Limb (tissue), 2 donors: Measurements from ENCODE around the gene NRG3.

ENCODE experiments used
- DNase-seq, 2 donors: peaks; one replicate each; pipeline ENCODE4 v3.0.0-alpha.2; 2016; ENCODE audit errors: extremely low spot score in 2 of 2

Gene NRG3

GRCh38 chr10:82383350-82383749, 508.4 kb downstream of the NRG3 start:
- DNase-seq: no peak

- DNase-seq: no peak
These were observed 516.1 kb downstream of the NRG3 start for GRCh38 chr10:82390866-82391658.

- no peak for DNase-seq
These were observed 517.0 kb downstream of the NRG3 start for GRCh38 chr10:82391971-82392370.

GRCh38 chr10:82392533-82392932, 517.5 kb downstream of the NRG3 start:
- DNase-seq: no peak

GRCh38 chr10:82394122-82394521, 519.1 kb downstream of the NRG3 start:
- DNase-seq: no peak

GRCh38 chr10:82394987-82395386, 520.0 kb downstream of the NRG3 start:
- DNase-seq: no peak

- DNase-seq: no peak
These were observed 521.9 kb downstream of the NRG3 start for GRCh38 chr10:82396886-82397285.

GRCh38 chr10:82397854-82398253, 522.9 kb downstream of the NRG3 start:
- DNase-seq: no peak

GRCh38 chr10:82399850-82400249, 524.9 kb downstream of the NRG3 start:
- no peak for DNase-seq

GRCh38 chr10:82400841-82401240, 525.8 kb downstream of the NRG3 start:
- DNase-seq: no peak

GRCh38 chr10:82402906-82403401, 528.0 kb downstream of the NRG3 start:
- no peak for DNase-seq

GRCh38 chr10:82409671-82410070, 534.7 kb downstream of the NRG3 start:
- no peak for DNase-seq

GRCh38 chr10:82411416-82411815, 536.4 kb downstream of the NRG3 start:
- DNase-seq: no peak

- DNase-seq: no peak
These were observed 545.0 kb downstream of the NRG3 start for GRCh38 chr10:82420001-82420400.

GRCh38 chr10:82429302-82429701, 554.3 kb downstream of the NRG3 start:
- no peak for DNase-seq

GRCh38 chr10:82438277-82438676, 563.3 kb downstream of the NRG3 start:
- no peak for DNase-seq

- DNase-seq: no peak
These were observed 565.8 kb downstream of the NRG3 start for GRCh38 chr10:82440775-82441174.

- DNase-seq: no peak
These were observed 577.1 kb downstream of the NRG3 start for GRCh38 chr10:82452046-82452445.

- no peak for DNase-seq
These were observed 577.7 kb downstream of the NRG3 start for GRCh38 chr10:82452676-82453075.

GRCh38 chr10:82453678-82454293, 578.8 kb downstream of the NRG3 start:
- DNase-seq: no peak

- DNase-seq: no peak
These were observed 588.0 kb downstream of the NRG3 start for GRCh38 chr10:82462910-82463551.

GRCh38 chr10:82463614-82464013, 588.6 kb downstream of the NRG3 start:
- no peak for DNase-seq
